Uterus (tissue), 4 donors: ENCODE data around the gene CLSTN2. TPM values are rescaled to one million over a fixed set of nuclear protein-coding genes. Genes with fewer than 3 reads are reported as not detected.

Source experiments
- DNase-seq, 2 donors: peaks; one replicate each; pipeline ENCODE4 v3.0.0-alpha.2; 2019 to 2020
- H3K27ac ChIP-seq, 2 donors: fragments of 200-600 bp; sonication (generic); 1 replicate in 1 of 2; 2 replicates in 1 of 2; pipeline ENCODE4 v1.5.1; 2016 to 2018
- H3K27me3 ChIP-seq, 2 donors: fragments of 200-600 bp; sonication (generic); one replicate each; pipeline ENCODE4 v1.5.1; 2018 to 2019; ENCODE audit warnings: control low read depth in 1 of 2
- H3K36me3 ChIP-seq, 2 donors: fragments of 200-600 bp; sonication (generic); one replicate each; pipeline ENCODE4 v1.5.1; 2019; ENCODE audit warnings: control low read depth in 1 of 2
- H3K4me1 ChIP-seq, 2 donors: fragments of 200-600 bp; sonication (generic); one replicate each; pipeline ENCODE4 v1.5.1; 2018 to 2019; ENCODE audit warnings: control low read depth in 1 of 2
- H3K4me3 ChIP-seq, 2 donors: fragments of 200-600 bp; sonication (generic); 1 replicate in 1 of 2; 2 replicates in 1 of 2; pipeline ENCODE4 v1.5.1; 2018 to 2019; ENCODE audit warnings: mild to moderate bottlenecking in 1 of 2
- H3K9me3 ChIP-seq, 2 donors: fragments of 200-600 bp; sonication (generic); one replicate each; pipeline ENCODE4 v1.5.1; 2019; ENCODE audit warnings: control low read depth in 1 of 2
- CTCF ChIP-seq, 4 experiments: fragments of 200-600 bp in 2 of 4; fragments of 450-650 bp in 2 of 4; sonication (generic) in 2 of 4; IDR thresholded peaks; one replicate each; pipeline ENCODE4 v1.5.1; 2016 to 2019; ENCODE audit warnings: antibody characterized with exemption in 4 of 4, mild to moderate bottlenecking in 2 of 4, moderate library complexity in 1 of 4
- POLR2A ChIP-seq, 2 donors: fragments of 450-650 bp; IDR thresholded peaks; one replicate each; pipeline ENCODE4 v1.6.1; 2016; ENCODE audit warnings: antibody characterized with exemption in 2 of 2, mild to moderate bottlenecking in 1 of 2, moderate library complexity in 1 of 2
- intact Hi-C: fragments of 100-400 bp; cut with DNase I; formaldehyde crosslinking; loops from one replicate; pipeline ENCODE4 v1.15.1; 2023; ENCODE audit warnings: low total_unique reads
- total RNA-seq, 4 donors: library from RNA; depleted of rRNA in 3 of 4; stranded (reverse); fragments of >200 nt in 3 of 4; gene quantifications; one replicate each; pipeline versions ENCODE4 v1.1.0 to v1.2.4, GENCODE V29; 2014 to 2023
- donor health status: DM: yes; HTN: yes; CAD: no.

Gene CLSTN2
- total RNA-seq, 4 donors from 2014 or later: 4.7 to 32.2 (median 19.2) TPM

GRCh38 chr3:140189267-140189666 lies 254.3 kb downstream of the CLSTN2 start:
- TF ChIP-seq CTCF (IDR thresholded peaks at IDR 0.05) (no peak), POLR2A (IDR thresholded peaks at IDR 0.05) (no peak)
- peaks cover 0 to 9% of the 10 kb centered on the region in 2 donors for H3K9me3 ChIP-seq
- no peak overlapping the region for H3K27ac ChIP-seq
- no peak for DNase-seq
- H3K4me1 ChIP-seq: peaks cover 0 to 12% of the 10 kb centered on the region in 2 donors
- intact Hi-C loops: no loop called here
- H3K36me3 ChIP-seq: no peaks in the 10 kb centered on the region
- H3K4me3 ChIP-seq: no peak overlapping the region
- no peaks in the 10 kb centered on the region for H3K27me3 ChIP-seq

- no peaks in the 10 kb centered on the region for H3K36me3 ChIP-seq
- H3K4me1 ChIP-seq: peaks cover 0 to 12% of the 10 kb centered on the region in 2 donors
- intact Hi-C loops: no loop called here
- no peak for DNase-seq
- peaks cover 0 to 9% of the 10 kb centered on the region in 2 donors for H3K9me3 ChIP-seq
- no peak for TF ChIP-seq POLR2A (IDR thresholded peaks at IDR 0.05)
- no peak for TF ChIP-seq CTCF (IDR thresholded peaks at IDR 0.05)
- H3K27me3 ChIP-seq: no peaks in the 10 kb centered on the region
- no peak overlapping the region for H3K27ac ChIP-seq
- H3K4me3 ChIP-seq: no peak overlapping the region
Measured at GRCh38 chr3:140189976-140190375, 255.0 kb downstream of the CLSTN2 start.

- intact Hi-C loops: no loop called here
- H3K27ac ChIP-seq: no peak overlapping the region
- no peaks in the 10 kb centered on the region for H3K4me1 ChIP-seq
- no peaks in the 10 kb centered on the region for H3K36me3 ChIP-seq
- H3K9me3 ChIP-seq: peaks cover 0 to 9% of the 10 kb centered on the region in 2 donors
- H3K4me3 ChIP-seq: no peak overlapping the region
- no peak for DNase-seq
- no peak for TF ChIP-seq CTCF (IDR thresholded peaks at IDR 0.05)
- TF ChIP-seq POLR2A (IDR thresholded peaks at IDR 0.05): no peak
- H3K27me3 ChIP-seq: no peaks in the 10 kb centered on the region
Measured at GRCh38 chr3:140196970-140197369, 262.0 kb downstream of the CLSTN2 start.

- intact Hi-C loops: no loop called here
- Histone ChIP-seq H3K36me3 (no peaks in the 10 kb centered on the region), H3K4me3 (no peak overlapping the region), H3K9me3 (peaks cover 0 to 5% of the 10 kb centered on the region in 2 donors), H3K4me1 (no peaks in the 10 kb centered on the region), H3K27ac (no peak overlapping the region), H3K27me3 (no peaks in the 10 kb centered on the region)
- DNase-seq: no peak
- no peak for TF ChIP-seq POLR2A (IDR thresholded peaks at IDR 0.05)
- TF ChIP-seq CTCF (IDR thresholded peaks at IDR 0.05): no peak
Measured at GRCh38 chr3:140198242-140198641, 263.3 kb downstream of the CLSTN2 start.

GRCh38 chr3:140199008-140199407 lies 264.0 kb downstream of the CLSTN2 start:
- no peak overlapping the region for H3K27ac ChIP-seq
- H3K4me3 ChIP-seq: no peak overlapping the region
- H3K36me3 ChIP-seq: no peaks in the 10 kb centered on the region
- TF ChIP-seq POLR2A (IDR thresholded peaks at IDR 0.05) (no peak), CTCF (IDR thresholded peaks at IDR 0.05) (no peak)
- no peaks in the 10 kb centered on the region for H3K4me1 ChIP-seq
- no peaks in the 10 kb centered on the region for H3K9me3 ChIP-seq
- no peaks in the 10 kb centered on the region for H3K27me3 ChIP-seq
- DNase-seq: no peak
- intact Hi-C loops: no loop called here
